Measurements from ENCODE around the gene HIVEP3. TPM values are rescaled to one million over a fixed set of nuclear protein-coding genes. Genes with fewer than 3 reads are reported as not detected.
A peak's percentile ranks its signal among the peaks of the same experiment; 100 is the strongest.
"Not testable (repeated sequence)": the region's sequence is repeated elsewhere in the genome, so short reads cannot be mapped to it uniquely, and the experiment has no call there.

The HIVEP3 gene
- total RNA-seq, 1 donor from 2014 or later = 11.0 TPM

DNA sequence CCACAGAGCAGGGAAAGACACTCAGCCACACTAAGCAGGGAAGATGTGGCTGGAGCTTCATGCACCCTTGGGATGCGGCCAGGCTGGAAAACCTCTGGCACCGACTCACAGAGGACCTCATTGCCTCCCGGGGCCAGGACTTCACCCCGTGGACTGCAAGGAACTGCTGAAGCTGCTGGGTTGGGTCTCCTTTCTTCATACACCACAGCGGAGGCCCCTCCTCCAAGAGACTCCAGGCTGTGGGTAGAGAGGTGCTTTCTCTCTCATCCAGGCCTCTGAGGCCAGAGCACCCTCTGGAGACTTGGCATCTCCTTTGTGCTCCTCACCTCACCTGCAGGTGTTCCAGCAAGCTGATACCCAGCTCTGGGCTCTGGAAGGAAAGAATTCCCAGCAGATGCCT is 358.2 kb downstream of the HIVEP3 start:
- ATAC-seq (no peak), DNase-seq (ENCODE audit: low spot score) (peak; percentile 46)
- intact Hi-C loops (cut with DNase I) = no loop called here

DNA sequence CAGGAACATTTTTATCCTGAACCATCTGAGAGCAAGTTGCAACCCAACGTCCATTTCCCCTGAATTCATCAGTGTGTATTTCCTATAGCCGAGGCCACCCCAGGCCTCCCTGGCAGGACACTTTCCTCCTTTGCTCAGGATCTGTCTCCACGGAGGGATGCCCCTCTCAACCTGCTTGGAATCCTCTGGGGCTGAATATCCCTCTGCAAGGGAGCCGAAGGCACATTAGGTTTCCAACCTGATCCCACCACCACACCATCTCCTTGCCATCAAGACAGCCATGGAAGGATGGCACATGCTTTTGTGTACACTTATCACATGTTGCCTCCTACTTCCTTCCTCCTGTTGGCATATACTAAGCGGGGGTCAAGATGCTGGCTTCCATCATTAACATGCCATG is 359.4 kb downstream of the HIVEP3 start:
- ATAC-seq = no peak
- intact Hi-C loops (cut with DNase I) = no loop called here
- DNase-seq (ENCODE audit: low spot score) = peak; percentile 13

GRCh38 chr1:41558761-41559171 is 360.0 kb downstream of the HIVEP3 start:
- no peak for ATAC-seq
- intact Hi-C loops (cut with DNase I) = no loop called here
- DNase-seq (ENCODE audit: low spot score) = peak; percentile 35

DNA sequence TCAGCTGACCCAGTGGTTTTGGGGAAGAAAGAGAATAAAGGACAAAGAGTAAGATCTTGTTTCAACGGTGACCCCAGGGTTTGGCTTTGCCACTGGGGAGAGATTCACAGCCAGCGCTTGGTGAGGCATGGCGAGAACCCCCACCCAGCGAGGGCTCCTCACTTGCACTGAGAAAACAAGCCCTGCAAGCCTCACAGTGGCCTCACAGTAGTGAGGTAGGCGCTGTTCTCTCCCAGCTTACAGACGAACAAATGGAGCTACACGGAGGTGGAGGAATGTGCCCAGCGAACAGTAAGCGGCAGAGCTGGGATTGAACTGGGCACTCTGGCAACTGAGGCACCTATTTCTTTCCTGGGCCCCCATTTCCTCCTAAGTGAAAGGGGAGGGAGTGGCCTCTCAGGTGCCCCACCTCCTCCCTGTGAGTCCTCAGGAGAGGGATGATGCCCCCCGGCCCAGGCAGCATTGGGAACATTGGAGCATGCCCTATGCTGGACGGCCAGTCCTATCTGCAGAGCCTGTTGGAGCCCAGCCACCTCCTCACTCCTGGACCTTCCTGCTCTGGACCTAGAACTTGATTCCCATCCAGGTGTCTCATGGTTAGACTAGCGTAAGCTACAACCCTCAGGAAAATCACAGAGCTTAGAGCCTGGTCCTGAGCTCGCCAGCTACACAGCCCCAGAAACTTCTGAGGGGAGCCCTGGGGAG is 360.8 kb downstream of the HIVEP3 start:
- ATAC-seq (no peak), DNase-seq (ENCODE audit: low spot score) (peak; percentile 49)
- intact Hi-C loops (cut with DNase I) = no loop called here

DNA sequence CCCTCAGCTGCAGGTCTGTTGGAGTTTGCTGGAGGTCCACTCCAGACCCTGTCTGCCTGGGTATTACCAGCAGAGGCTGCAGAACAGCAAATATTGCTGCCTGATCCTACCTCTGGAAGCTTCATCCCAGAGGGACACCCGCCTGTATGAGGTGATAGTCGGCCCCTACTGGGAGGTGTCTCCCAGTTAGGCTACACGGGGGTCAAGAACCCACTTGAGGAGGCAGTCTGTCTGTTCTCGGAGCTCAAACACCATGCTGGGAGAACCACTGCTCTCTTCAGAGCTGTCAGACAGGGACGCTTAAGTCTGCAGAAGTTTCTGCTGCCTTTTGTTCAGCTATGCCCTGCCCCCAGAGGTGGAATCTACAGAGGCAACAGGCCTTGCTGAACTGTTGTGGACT is 364.0 kb downstream of the HIVEP3 start:
- intact Hi-C loops (cut with DNase I); ATAC-seq: not testable (repeated sequence)
- peak; percentile 13 for DNase-seq (ENCODE audit: low spot score)

DNA sequence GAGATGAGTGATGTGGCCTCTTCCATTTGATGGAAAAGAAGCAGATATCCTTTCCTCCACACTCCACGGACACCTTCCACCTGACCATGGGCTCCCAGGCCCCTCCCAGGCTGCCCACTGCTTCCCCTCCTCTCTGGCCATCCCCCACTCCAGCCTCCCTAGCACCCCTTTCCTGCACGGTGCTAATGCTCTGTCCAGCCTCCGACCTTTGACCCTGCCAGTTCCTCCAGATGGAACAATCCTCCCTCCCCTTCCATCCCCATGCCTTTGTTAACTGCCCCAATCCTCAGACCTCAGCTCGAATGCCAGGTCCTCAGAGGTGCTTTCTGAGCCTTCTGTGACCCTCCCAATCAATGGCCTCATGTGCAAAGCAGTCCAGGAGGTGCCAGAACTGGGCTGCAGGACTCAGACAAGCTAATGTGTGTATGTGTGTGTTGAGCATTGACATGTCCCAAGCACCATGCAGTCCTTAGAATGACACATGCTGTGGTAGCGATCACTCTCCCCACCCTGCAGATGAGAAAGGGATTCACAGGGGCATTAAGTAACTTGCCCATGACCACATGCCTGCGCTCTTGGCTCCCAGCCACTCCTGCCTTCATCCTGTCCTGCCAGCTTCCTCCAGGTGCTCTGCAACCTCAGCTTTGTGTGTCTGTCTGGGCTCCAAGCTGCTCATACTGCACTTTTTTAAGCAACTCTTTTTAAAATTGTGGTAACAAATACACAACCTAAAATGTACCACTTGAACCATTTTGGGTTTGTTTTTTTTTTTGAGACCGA is 370.8 kb downstream of the HIVEP3 start:
- DNase-seq (ENCODE audit: low spot score) = peak; percentile 37
- intact Hi-C loops (cut with DNase I) = no loop called here
- ATAC-seq = no peak

DNA sequence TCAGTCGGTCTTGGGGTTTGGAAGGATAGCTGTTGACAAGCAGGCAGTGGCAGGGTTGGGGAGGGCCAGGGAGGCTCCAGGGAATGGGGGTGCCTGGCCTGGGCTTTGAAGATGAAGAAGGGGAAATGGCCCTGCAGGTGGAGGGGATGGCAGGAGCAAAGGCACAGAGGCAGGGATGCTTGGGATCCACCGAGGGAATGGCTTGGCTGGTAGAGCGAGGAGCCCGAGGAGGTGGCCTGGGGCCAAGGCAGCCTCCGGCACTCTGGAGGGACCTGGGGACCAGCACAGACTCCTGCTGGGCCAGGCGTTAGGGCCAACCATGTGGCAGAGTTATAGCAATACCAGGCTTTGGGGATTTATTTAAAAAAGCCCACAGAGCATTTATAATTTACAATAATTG is 371.4 kb downstream of the HIVEP3 start:
- intact Hi-C loops (cut with DNase I) = no loop called here
- peak; percentile 42 for DNase-seq (ENCODE audit: low spot score)
- no peak for ATAC-seq

DNA sequence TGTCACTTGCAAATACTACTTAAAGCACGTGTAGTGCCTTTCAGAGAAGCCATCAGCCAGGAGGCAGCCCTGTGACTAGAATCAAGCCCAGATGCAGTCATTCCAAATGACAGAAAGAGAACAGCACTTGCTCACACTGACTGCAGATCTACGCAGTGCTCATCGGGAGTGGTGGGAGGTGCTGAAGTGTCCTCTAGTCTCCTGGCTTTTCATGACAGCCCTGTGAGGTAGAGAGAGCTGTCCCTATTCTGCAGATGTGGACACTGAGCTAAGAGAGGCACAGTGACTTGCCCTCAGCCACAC is 371.9 kb downstream of the HIVEP3 start:
- DNase-seq (ENCODE audit: low spot score) (no peak), ATAC-seq (no peak)
- intact Hi-C loops (cut with DNase I) = no loop called here

DNA sequence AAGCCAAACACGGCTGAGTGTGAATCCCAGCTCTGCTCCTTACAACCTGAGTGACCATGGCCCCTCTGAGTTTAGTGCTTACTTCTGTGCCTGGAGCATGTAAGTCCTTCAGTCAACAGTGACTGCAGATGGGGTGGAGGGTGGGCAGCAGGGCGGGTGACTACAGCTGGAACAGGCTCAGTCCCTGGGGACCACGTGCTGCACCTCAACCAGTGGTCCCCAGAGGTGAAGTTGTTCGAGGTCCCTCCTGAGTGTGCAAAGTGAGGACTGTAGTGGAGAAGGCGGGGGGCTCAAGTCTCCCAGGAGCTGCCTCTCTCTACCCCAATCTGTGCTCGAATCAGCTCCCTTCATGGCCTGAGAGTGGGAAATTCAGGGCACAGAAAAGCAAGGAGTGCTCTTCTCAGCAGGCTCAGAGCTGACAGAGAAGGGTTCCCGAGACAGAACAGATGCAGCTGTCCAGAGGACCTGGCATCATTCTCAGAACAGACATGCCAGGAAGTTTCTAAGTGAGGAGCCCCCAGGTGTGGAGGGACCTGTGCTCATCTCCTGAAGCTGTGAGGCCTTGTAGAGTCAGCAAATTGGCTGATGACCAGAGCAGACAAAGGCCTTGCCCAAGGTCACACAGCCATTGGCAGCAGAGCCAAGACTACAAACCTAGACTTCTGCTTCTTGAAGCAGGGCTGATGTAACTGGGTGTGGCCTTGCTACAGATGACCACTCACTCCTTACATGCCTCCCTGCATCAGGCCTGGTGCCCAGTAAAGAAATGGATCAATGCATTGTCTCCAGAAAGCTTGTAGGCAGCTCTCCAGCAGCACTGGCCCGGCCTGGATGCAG is 372.5 kb downstream of the HIVEP3 start:
- ATAC-seq = no peak
- intact Hi-C loops (cut with DNase I) = no loop called here
- peak; percentile 26 for DNase-seq (ENCODE audit: low spot score)

DNA sequence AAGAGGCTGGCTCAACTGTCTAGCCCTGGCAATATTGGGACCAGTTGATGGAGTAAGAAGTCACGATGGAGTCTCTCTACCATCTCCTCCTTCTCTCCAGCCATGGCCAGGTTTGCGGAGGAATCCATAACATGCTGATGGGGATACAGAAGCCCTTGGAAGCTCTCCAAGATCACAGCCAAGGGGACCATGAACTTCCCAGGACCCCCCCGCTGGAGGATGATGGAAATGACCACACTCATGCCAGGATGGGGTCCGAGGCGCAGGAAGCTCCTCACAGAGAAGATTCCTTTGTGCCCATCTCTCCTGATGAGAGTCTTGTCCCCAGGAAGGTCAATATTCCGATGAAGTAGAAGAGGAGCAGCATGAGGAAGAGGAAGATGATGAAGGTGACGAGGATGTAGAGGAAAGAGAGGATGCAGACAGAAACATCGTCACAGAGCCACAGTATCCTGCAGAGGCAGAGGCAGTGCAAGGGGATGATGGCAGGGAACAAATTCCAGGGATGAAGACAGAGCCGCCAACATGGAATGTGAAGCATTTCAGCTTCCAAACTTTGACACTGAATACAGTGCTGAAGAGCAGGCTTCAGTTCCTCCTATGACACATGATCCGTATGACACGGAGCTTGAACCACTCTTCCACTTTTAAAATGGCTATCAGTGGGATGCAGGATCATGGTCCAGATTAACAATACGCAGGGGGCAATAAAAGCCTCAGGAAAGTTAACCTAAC is 376.4 kb downstream of the HIVEP3 start:
- DNase-seq (ENCODE audit: low spot score) (peak; percentile 47), ATAC-seq (no peak)
- intact Hi-C loops (cut with DNase I) = no loop called here

- intact Hi-C loops (cut with DNase I) = no loop called here
- no peak for ATAC-seq
- no peak for DNase-seq (ENCODE audit: low spot score)
Measured at GRCh38 chr1:41541592-41541952, 377.1 kb downstream of the HIVEP3 start.

GRCh38 chr1:41540886-41541591 is 377.7 kb downstream of the HIVEP3 start:
- ATAC-seq (no peak), DNase-seq (ENCODE audit: low spot score) (peak; percentile 28)
- intact Hi-C loops (cut with DNase I) = no loop called here

DNA sequence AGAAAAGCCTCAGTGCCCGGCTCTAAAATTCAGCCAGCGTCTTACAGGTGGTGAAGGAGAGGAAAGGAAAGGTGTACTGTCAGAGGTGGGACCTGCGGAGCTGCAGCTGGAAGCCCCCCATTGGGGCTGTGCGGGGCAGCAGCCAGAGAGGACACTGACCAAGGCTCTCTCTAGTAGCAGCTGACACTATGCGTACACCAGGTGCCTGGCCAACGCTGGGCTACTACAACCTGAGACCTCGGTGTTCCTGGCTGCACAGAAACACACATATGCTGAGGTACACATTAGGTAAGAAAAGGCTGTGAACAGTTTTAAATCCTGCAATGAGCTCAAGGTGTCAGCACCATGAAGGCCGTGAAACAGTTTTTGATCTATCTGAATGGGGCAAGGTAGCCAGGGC is 378.7 kb downstream of the HIVEP3 start:
- intact Hi-C loops (cut with DNase I) = no loop called here
- ATAC-seq = no peak
- DNase-seq (ENCODE audit: low spot score) = peak; percentile 34

- ATAC-seq (no peak), DNase-seq (ENCODE audit: low spot score) (peak; percentile 32)
- intact Hi-C loops (cut with DNase I) = no loop called here
Measured at GRCh38 chr1:41539418-41539805, 379.3 kb downstream of the HIVEP3 start.

- DNase-seq (ENCODE audit: low spot score) (peak; percentile 39), ATAC-seq (no peak)
- intact Hi-C loops (cut with DNase I) = no loop called here
Measured at GRCh38 chr1:41538741-41539417, 379.8 kb downstream of the HIVEP3 start.

GRCh38 chr1:41537788-41538351 is 380.9 kb downstream of the HIVEP3 start:
- intact Hi-C loops (cut with DNase I) = no loop called here
- peak; percentile 59 for ATAC-seq
- DNase-seq (ENCODE audit: low spot score) = peak; percentile 58

GRCh38 chr1:41537251-41537650 is 381.5 kb downstream of the HIVEP3 start:
- no peak for ATAC-seq
- DNase-seq (ENCODE audit: low spot score) = peak; percentile 55
- intact Hi-C loops (cut with DNase I) = no loop called here

DNA sequence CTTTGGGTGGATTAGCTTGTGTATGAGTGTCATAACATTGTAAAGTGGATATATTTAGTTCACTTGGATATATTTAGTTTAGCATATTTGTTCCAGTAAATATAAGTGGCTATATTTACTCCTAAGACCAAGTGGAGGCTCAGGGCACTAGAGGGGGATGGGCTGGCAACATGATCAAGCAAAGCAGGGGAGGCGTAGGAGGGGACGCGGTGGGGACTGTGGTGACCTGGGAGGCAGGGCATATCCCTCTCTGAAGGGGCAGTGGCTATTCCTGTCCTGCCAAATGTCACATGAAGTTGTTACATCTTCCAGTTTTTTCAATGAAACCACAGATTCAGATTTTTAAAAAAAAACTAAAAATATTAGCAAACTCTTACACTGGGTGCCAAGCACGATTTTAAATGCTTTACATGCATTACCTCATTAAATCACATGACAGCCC is 382.3 kb downstream of the HIVEP3 start:
- DNase-seq (ENCODE audit: low spot score) (peak; percentile 38), ATAC-seq (no peak)
- intact Hi-C loops (cut with DNase I) = no loop called here

All from sciatic nerve (tissue), 2 donors.